ENCODE results near the gene CDC42EP5.

DNA sequence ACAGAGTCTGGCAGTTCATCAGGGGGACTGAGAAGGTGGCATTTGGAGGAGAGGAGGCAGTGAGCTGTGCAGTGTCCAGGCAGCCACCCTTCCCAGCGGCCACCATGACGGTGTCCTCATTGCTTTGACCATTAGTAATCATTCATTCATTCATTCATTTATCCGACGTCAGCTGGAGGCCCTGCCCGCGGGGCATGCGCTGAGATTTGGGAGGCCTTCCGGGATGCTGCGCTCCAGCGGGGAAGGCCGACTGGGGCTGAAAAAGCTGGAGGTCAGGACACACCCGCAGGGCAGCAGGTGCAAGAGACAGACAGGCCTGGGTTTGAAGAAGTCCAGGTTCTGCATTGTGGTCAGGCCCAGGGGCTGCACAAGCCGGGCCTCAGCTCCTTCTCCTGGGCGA, 48.9 kb downstream of the CDC42EP5 start:
- TF ChIP-seq, protein P1, sequence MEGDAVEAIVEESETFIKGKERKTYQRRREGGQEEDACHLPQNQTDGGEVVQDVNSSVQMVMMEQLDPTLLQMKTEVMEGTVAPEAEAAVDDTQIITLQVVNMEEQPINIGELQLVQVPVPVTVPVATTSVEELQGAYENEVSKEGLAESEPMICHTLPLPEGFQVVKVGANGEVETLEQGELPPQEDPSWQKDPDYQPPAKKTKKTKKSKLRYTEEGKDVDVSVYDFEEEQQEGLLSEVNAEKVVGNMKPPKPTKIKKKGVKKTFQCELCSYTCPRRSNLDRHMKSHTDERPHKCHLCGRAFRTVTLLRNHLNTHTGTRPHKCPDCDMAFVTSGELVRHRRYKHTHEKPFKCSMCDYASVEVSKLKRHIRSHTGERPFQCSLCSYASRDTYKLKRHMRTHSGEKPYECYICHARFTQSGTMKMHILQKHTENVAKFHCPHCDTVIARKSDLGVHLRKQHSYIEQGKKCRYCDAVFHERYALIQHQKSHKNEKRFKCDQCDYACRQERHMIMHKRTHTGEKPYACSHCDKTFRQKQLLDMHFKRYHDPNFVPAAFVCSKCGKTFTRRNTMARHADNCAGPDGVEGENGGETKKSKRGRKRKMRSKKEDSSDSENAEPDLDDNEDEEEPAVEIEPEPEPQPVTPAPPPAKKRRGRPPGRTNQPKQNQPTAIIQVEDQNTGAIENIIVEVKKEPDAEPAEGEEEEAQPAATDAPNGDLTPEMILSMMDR (IDR thresholded peaks at IDR 0.05): no peak
- no peak for TF ChIP-seq POLR2A (IDR thresholded peaks at IDR 0.05)

All from esophagus squamous epithelium (tissue), 4 donors.